Measurements from ENCODE around the gene EPHB6. TPM values are rescaled to one million over a fixed set of nuclear protein-coding genes. Genes with fewer than 3 reads are reported as not detected.

The EPHB6 gene
- total RNA-seq, 2 experiments from 2014 or later, result 50.7 to 55.8 TPM

GRCh38 chr7:142878315-142878714, 23.4 kb downstream of the EPHB6 start:
- peaks cover 0 to 2% of the 10 kb centered on the region in 2 experiments for H3K9me3 ChIP-seq (ENCODE audit: control insufficient read depth in 1 of 2, insufficient read depth in 1 of 2, low read length in 2 of 2)
- no peak overlapping the region for H3K4me3 ChIP-seq (ENCODE audit: low read length)
- ChIA-PET POLR2A (no interaction called here), CTCF (no interaction called here)
- no peaks in the 10 kb centered on the region for H3K36me3 ChIP-seq (ENCODE audit: insufficient read depth, low read length)
- no peaks in the 10 kb centered on the region for H3K4me1 ChIP-seq (ENCODE audit: insufficient read depth, low read length)
- Mint-ChIP-seq H3K27me3 (peaks cover 5% of the 10 kb centered on the region), H3K36me3 (ENCODE audit: low read depth) (no peaks in the 10 kb centered on the region), H3K4me1 (ENCODE audit: low read depth) (no peaks in the 10 kb centered on the region), H3K27ac (no peak overlapping the region), H3K4me3 (no peak overlapping the region), H3K9me3 (no peaks in the 10 kb centered on the region)
- ATAC-seq (ENCODE audit: poor library complexity), result no peak
- H3K27me3 ChIP-seq (ENCODE audit: control insufficient read depth in 1 of 2, insufficient read depth in 2 of 2, low read length in 2 of 2), result no peaks in the 10 kb centered on the region
- H3K27ac ChIP-seq (ENCODE audit: low read depth in 1 of 2, low read length in 2 of 2), result no peak overlapping the region
- no peak for TF ChIP-seq CTCF (IDR thresholded peaks at IDR 0.05)
- intact Hi-C loops (cut with DNase I, micrococcal nuclease), result no loop called here
- DNase-seq, result no peak

- Histone ChIP-seq H3K4me1 (ENCODE audit: insufficient read depth, low read length) (no peaks in the 10 kb centered on the region), H3K27me3 (ENCODE audit: control insufficient read depth in 1 of 2, insufficient read depth in 2 of 2, low read length in 2 of 2) (no peaks in the 10 kb centered on the region), H3K4me3 (ENCODE audit: low read length) (no peak overlapping the region), H3K27ac (ENCODE audit: low read depth in 1 of 2, low read length in 2 of 2) (no peak overlapping the region), H3K36me3 (ENCODE audit: insufficient read depth, low read length) (no peaks in the 10 kb centered on the region), H3K9me3 (ENCODE audit: control insufficient read depth in 1 of 2, insufficient read depth in 1 of 2, low read length in 2 of 2) (no peaks in the 10 kb centered on the region)
- CTCF ChIA-PET, result no interaction called here
- H3K27me3 Mint-ChIP-seq, result peaks cover 5% of the 10 kb centered on the region
- H3K4me1 Mint-ChIP-seq (ENCODE audit: low read depth), result no peaks in the 10 kb centered on the region
- no peaks in the 10 kb centered on the region for H3K36me3 Mint-ChIP-seq (ENCODE audit: low read depth)
- no peak overlapping the region for H3K27ac Mint-ChIP-seq
- no peak for DNase-seq
- no peaks in the 10 kb centered on the region for H3K9me3 Mint-ChIP-seq
- H3K4me3 Mint-ChIP-seq, result no peak overlapping the region
- intact Hi-C loops (cut with DNase I, micrococcal nuclease), result no loop called here
- no peak for ATAC-seq (ENCODE audit: poor library complexity)
- no peak for TF ChIP-seq CTCF (IDR thresholded peaks at IDR 0.05)
- POLR2A ChIA-PET, result no interaction called here
Measured at GRCh38 chr7:142879060-142879459, 24.2 kb downstream of the EPHB6 start.

GRCh38 chr7:142880876-142881505, 26.1 kb downstream of the EPHB6 start:
- DNase-seq (peak; percentile 23 to 75 (median 32)), ATAC-seq (ENCODE audit: poor library complexity) (peak; percentile 84)
- H3K4me3 ChIP-seq (ENCODE audit: low read length), result no peak overlapping the region
- Mint-ChIP-seq H3K4me3 (no peak overlapping the region), H3K36me3 (ENCODE audit: low read depth) (no peaks in the 10 kb centered on the region), H3K27me3 (peaks cover 5% of the 10 kb centered on the region), H3K27ac (no peak overlapping the region), H3K4me1 (ENCODE audit: low read depth) (no peaks in the 10 kb centered on the region), H3K9me3 (no peaks in the 10 kb centered on the region)
- ChIA-PET POLR2A (interaction anchor here (1.0 to 1.4 kb wide), 2 partner anchors 23 to 70 kb away, joined by 3 to 4 read pairs; no protein-coding TSS in a partner anchor), CTCF (interaction anchor here (0.6 to 1.4 kb wide), 7 partner anchors 8 to 334 kb away, joined by 3 to 5 read pairs (median 3); no protein-coding TSS in a partner anchor)
- H3K36me3 ChIP-seq (ENCODE audit: insufficient read depth, low read length), result no peaks in the 10 kb centered on the region
- H3K27ac ChIP-seq (ENCODE audit: low read depth in 1 of 2, low read length in 2 of 2), result no peak overlapping the region
- H3K4me1 ChIP-seq (ENCODE audit: insufficient read depth, low read length), result no peaks in the 10 kb centered on the region
- intact Hi-C loops (cut with DNase I, micrococcal nuclease), result loop anchor here in 1 of 2 experiments (10.0 kb wide), 1 partner anchor 334 kb away; no protein-coding TSS in a partner anchor
- peak; percentile 83 for TF ChIP-seq CTCF (IDR thresholded peaks at IDR 0.05)
- H3K27me3 ChIP-seq (ENCODE audit: control insufficient read depth in 1 of 2, insufficient read depth in 2 of 2, low read length in 2 of 2), result no peaks in the 10 kb centered on the region
- no peaks in the 10 kb centered on the region for H3K9me3 ChIP-seq (ENCODE audit: control insufficient read depth in 1 of 2, insufficient read depth in 1 of 2, low read length in 2 of 2)

All from CD4-positive, alpha-beta T cell (primary cell).